Fibroblast of lung (primary cell): Measurements from ENCODE around the gene GRIK2.

Experiments
- EZH2 ChIP-seq: IDR thresholded peaks from 2 replicates; pipeline ENCODE4 v1.5.1; 2012; ENCODE audit warnings: low read length, control low read depth, mild to moderate bottlenecking; ENCODE audit errors: missing control alignments
- TF ChIP-seq, protein P1 (sequence below), 2 donors: IDR thresholded peaks in 1 of 2; conservative IDR thresholded peaks in 1 of 2; 1 replicate in 1 of 2; 2 replicates in 1 of 2; pipeline ENCODE4 v1.5.1; 2011 to 2012; ENCODE audit warnings: low read length in 2 of 2, control low read depth in 1 of 2, inconsistent platforms in 1 of 2, low read depth in 1 of 2, mild to moderate bottlenecking in 1 of 2

GRCh38 chr6:101528801-101529200 lies 135.3 kb downstream of the GRIK2 start:
- no peak for TF ChIP-seq EZH2
- TF ChIP-seq, protein P1, sequence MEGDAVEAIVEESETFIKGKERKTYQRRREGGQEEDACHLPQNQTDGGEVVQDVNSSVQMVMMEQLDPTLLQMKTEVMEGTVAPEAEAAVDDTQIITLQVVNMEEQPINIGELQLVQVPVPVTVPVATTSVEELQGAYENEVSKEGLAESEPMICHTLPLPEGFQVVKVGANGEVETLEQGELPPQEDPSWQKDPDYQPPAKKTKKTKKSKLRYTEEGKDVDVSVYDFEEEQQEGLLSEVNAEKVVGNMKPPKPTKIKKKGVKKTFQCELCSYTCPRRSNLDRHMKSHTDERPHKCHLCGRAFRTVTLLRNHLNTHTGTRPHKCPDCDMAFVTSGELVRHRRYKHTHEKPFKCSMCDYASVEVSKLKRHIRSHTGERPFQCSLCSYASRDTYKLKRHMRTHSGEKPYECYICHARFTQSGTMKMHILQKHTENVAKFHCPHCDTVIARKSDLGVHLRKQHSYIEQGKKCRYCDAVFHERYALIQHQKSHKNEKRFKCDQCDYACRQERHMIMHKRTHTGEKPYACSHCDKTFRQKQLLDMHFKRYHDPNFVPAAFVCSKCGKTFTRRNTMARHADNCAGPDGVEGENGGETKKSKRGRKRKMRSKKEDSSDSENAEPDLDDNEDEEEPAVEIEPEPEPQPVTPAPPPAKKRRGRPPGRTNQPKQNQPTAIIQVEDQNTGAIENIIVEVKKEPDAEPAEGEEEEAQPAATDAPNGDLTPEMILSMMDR (conservative IDR thresholded peaks at IDR 0.05 in 1 of 2, IDR thresholded peaks at IDR 0.05 in 1 of 2; ENCODE audit: low read depth in 1 of 2, low read length in 2 of 2): no peak
